GM19463 (cell line): ENCODE data around the gene CCDC92.

Experiments
- ATAC-seq: cut with Tn5 transposase; IDR thresholded peaks from one replicate; pipeline ENCODE4 v1.9.1; 2021; ENCODE audit warnings: mild to moderate bottlenecking, moderate library complexity; ENCODE audit not compliant: unreplicated experiment

Gene CCDC92

GRCh38 chr12:123892853-123893252 lies 79.8 kb downstream of the CCDC92 start:
- no peak for ATAC-seq

- no peak for ATAC-seq
Measured at GRCh38 chr12:123892180-123892559, 80.5 kb downstream of the CCDC92 start.

GRCh38 chr12:123891516-123892179 lies 81.0 kb downstream of the CCDC92 start:
- no peak for ATAC-seq

GRCh38 chr12:123891011-123891410 lies 81.6 kb downstream of the CCDC92 start:
- ATAC-seq = no peak

- no peak for ATAC-seq
Measured at GRCh38 chr12:123890536-123890902, 82.1 kb downstream of the CCDC92 start.

GRCh38 chr12:123889848-123890535 lies 82.6 kb downstream of the CCDC92 start:
- no peak for ATAC-seq

GRCh38 chr12:123888989-123889388 lies 83.6 kb downstream of the CCDC92 start:
- ATAC-seq = no peak

- no peak for ATAC-seq
Measured at GRCh38 chr12:123886931-123887582, 85.6 kb downstream of the CCDC92 start.

GRCh38 chr12:123886258-123886657 lies 86.4 kb downstream of the CCDC92 start:
- ATAC-seq = no peak
